GM18517 (cell line): ENCODE measurements around the gene VNN1.
"Not testable (repeated sequence)": the region's sequence is repeated elsewhere in the genome, so short reads cannot be mapped to it uniquely, and the experiment has no call there.

Source experiments
- ATAC-seq: cut with Tn5 transposase; IDR thresholded peaks from one replicate; pipeline ENCODE4 v1.9.1; 2021; ENCODE audit warnings: mild to moderate bottlenecking, moderate library complexity; ENCODE audit not compliant: unreplicated experiment

Gene VNN1

GRCh38 chr6:132725947-132726607 is 12.2 kb upstream of the VNN1 start:
- peak; percentile 82 for ATAC-seq

GRCh38 chr6:132725471-132725870 is 11.6 kb upstream of the VNN1 start:
- ATAC-seq: no peak

- ATAC-seq: no peak
Measured at GRCh38 chr6:132719736-132720448, 6.0 kb upstream of the VNN1 start.

- no peak for ATAC-seq
Measured at GRCh38 chr6:132715881-132716637, 2.2 kb upstream of the VNN1 start.

GRCh38 chr6:132715204-132715603 is 1.3 kb upstream of the VNN1 start:
- ATAC-seq: no peak

GRCh38 chr6:132714160-132714559 is 305 bp upstream of the VNN1 start:
- no peak for ATAC-seq

- ATAC-seq: no peak
Measured at GRCh38 chr6:132712366-132712765, 1.5 kb downstream of the VNN1 start.

GRCh38 chr6:132708771-132709170 is 5.1 kb downstream of the VNN1 start:
- no peak for ATAC-seq

GRCh38 chr6:132708002-132708401 is 5.9 kb downstream of the VNN1 start:
- no peak for ATAC-seq

- ATAC-seq: not testable (repeated sequence)
Measured at GRCh38 chr6:132706756-132707155, 7.1 kb downstream of the VNN1 start.

GRCh38 chr6:132703936-132704335 is 9.9 kb downstream of the VNN1 start:
- no peak for ATAC-seq

- no peak for ATAC-seq
Measured at GRCh38 chr6:132698608-132699007, 15.2 kb downstream of the VNN1 start.

GRCh38 chr6:132695773-132696172 is 18.1 kb downstream of the VNN1 start:
- no peak for ATAC-seq

- no peak for ATAC-seq
Measured at GRCh38 chr6:132693478-132693877, 20.4 kb downstream of the VNN1 start.

- no peak for ATAC-seq
Measured at GRCh38 chr6:132690678-132691077, 23.2 kb downstream of the VNN1 start.

- no peak for ATAC-seq
Measured at GRCh38 chr6:132687306-132687705, 26.5 kb downstream of the VNN1 start.

GRCh38 chr6:132686531-132686930 is 27.3 kb downstream of the VNN1 start:
- no peak for ATAC-seq

- ATAC-seq: no peak
Measured at GRCh38 chr6:132685009-132685408, 28.8 kb downstream of the VNN1 start.

GRCh38 chr6:132684272-132684671 is 29.6 kb downstream of the VNN1 start:
- ATAC-seq: no peak

- ATAC-seq: no peak
Measured at GRCh38 chr6:132683543-132683942, 30.3 kb downstream of the VNN1 start.

- not testable (repeated sequence) for ATAC-seq
Measured at GRCh38 chr6:132679094-132679493, 34.8 kb downstream of the VNN1 start.

GRCh38 chr6:132675749-132676148 is 38.1 kb downstream of the VNN1 start:
- no peak for ATAC-seq
